Stimulated activated CD4-positive, alpha-beta T cell treated with anti-CD3 and anti-CD28 coated beads, TNF-alpha, amount 100 ng/mL, for 48 hours (primary cell): Measurements from ENCODE around the gene SLIT3.

ENCODE experiments used
- DNase-seq, 3 donors: peaks; one replicate each; pipeline ENCODE4 v3.0.0-alpha.2; 2020; ENCODE audit warnings: low read depth in 3 of 3

Gene SLIT3

GRCh38 chr5:169174923-169175322, 126.0 kb downstream of the SLIT3 start:
- no peak for DNase-seq

DNA sequence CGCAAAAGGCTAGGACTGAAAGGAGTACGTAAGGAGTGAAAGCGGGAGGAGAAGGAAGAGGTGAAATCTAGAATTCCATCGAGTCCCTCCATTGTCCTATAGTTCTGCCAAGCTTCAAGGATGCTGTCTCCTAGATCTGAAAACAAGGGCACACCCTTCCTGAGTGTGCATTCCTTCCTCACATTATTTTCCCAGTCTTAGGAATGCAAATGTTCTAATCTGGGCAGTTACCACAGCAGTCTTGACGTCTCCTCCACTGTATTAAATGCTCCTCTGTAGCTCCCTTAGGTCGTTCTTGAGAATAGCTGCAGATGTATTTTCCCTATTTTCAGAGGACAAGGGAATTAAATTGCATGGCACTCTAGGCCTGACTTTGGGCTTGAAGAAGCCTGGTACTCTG, 127.6 kb downstream of the SLIT3 start:
- DNase-seq, result no peak

GRCh38 chr5:169171515-169171914, 129.4 kb downstream of the SLIT3 start:
- DNase-seq, result no peak

GRCh38 chr5:169169783-169170182, 131.2 kb downstream of the SLIT3 start:
- no peak for DNase-seq

DNA sequence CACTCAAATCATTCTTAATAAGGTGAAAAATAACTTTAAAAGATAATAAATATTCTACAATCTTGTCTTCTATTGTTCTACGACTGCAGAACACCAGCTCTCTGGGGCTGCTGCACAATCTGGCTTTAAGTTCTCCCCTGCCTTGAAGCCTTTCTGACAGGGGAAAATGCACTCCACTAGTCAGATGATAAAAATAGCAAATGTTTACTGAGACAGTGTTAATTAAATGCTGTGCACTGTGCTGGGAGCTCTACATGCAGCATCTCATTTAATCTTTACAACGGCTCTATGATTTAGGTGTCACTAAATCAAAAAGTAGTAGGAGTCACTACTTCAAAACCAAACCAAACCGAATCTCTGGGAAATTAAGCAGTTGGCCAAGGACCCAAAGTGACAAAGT, 132.7 kb downstream of the SLIT3 start:
- no peak for DNase-seq

DNA sequence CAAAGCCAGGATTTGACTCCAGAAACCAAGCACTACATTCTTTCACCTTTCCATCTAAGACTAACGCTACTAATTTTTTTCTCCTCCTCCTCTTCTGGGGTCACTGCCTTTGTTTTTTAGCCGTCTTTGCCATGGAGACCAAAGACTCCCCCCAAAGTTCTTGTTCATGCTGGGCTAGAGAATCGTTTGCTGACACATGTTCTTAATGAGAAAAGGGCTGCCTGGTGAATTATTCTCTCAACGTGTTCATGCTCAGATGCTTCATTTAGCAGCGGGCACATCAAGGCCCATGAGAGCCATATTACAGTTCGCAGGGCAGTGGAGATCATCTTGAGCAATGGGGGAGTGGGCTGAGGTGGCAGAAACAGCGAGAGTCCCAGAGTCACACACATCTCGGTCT, 134.9 kb downstream of the SLIT3 start:
- DNase-seq, result no peak

DNA sequence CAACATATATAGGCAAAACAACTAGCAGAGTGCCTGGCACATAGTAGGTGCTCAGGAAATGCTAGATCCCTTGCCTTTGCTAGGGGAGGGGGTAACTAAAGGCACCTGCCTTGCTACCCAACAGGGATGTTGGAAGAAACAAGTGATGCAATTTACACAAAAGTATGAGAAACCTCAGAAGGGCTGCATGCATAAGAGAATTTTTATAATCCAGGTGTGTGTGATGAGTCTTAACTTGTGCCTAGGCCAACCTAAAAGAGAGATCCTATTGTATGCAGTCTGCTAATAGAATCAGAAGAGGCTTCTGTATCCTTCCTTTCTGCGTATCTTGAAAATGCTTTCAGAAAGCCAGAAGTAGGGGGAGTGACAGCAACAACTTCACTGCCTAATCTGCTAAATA, 135.9 kb downstream of the SLIT3 start:
- DNase-seq, result no peak

- DNase-seq, result no peak
Measured at GRCh38 chr5:169164481-169164925, 136.4 kb downstream of the SLIT3 start.

GRCh38 chr5:169162407-169162806, 138.5 kb downstream of the SLIT3 start:
- DNase-seq, result no peak

GRCh38 chr5:169161022-169161680, 139.8 kb downstream of the SLIT3 start:
- DNase-seq, result no peak

DNA sequence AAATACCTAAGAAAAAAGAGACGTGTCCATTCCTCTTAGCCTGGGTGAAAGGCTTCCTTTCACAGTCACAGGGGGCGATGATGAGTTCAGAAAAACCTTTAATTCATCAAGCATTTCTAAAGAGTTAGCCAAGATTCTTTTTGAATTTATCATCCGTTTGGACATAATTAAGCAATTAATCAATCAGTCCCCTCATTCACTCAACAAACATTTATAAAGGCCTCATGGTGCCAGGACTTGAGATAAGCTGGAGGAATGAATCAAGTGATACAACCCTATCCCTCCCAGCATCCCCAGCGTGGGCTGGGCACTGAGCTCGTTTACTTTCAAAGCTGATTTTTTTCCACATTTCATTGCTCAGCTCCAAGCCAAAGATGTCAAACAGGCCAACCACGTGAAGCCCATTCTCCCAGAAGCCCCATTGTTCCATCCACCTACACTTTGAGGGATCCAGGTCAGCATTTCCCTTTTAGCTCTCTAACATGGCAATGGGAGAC, 140.5 kb downstream of the SLIT3 start:
- DNase-seq, result no peak

DNA sequence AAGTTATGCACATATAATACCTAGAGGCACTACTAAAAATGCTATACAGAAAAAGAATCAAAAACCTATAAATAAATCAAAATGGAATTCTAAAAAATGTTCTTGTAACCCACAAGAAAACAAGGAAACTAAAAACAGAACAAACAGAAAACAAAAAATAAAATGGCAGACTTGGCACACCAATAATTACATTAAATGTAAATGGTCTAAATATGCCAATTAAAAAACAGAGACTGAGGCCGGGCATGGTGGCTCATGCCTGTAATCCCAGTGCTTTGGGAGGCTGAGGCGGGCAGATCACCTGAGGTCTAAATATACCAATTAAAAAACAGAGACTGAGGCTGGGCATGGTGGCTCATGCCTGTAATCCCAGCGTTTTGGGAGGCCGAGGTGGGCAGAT, 142.2 kb downstream of the SLIT3 start:
- no peak for DNase-seq

DNA sequence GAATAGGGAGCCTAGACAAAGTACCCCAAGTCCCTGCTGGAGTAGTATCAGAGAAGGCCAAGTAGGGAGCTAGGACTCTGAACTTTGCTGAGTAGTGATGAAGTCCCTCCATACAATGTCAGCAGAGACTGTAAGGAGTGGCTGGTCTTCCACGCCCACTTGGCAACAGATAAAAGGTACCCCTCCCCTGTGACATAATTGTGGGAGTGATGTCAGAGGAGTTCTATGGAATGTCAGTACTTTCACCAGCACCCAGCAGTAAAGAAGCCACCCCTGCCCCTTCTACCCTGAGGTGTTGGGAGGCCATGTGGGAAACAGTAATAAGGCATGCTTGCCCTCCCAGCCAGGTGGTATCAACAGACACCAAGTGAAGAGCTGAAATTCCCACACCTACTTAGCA, 143.9 kb downstream of the SLIT3 start:
- DNase-seq, result no peak

GRCh38 chr5:169154679-169155078, 146.3 kb downstream of the SLIT3 start:
- DNase-seq, result no peak

DNA sequence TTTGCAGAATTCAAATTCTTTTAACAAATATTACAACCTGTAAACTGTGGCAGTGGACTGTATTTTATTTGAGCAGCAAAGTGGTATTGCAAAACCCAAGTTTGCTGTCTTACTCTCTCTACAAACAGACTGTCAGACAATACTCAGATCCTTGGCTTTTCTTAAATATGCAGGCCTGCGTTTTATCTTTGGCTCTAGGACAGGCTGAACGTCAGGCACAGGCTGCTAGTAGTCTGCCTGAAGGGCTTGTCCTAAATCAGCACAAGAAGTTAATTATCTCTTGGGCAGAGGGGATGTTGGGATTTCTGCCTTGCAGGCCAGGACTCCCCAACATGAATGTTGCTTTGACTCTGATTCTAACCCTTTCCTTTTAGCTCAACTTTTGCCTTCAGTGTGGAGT, 147.5 kb downstream of the SLIT3 start:
- no peak for DNase-seq

GRCh38 chr5:169152946-169153345, 148.0 kb downstream of the SLIT3 start:
- DNase-seq, result no peak

DNA sequence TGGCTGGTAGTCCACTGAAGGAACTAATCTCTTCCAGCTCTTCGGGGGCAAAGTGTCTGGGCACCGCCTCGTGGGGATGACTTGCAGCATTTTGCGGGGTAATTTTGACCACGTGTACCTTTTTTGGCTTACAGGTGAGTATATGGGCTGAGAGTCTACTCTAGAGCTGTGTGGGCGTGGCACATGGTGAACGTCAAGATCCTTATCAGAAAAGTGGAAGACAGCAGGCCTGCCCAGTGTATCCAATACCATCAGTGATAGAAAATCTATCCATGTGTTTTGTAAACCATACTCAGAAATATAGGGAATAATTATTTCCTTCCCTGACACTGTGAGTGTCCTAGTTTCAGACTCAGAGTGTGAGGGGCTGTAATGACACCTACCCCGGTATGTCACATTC, 148.5 kb downstream of the SLIT3 start:
- DNase-seq, result no peak

DNA sequence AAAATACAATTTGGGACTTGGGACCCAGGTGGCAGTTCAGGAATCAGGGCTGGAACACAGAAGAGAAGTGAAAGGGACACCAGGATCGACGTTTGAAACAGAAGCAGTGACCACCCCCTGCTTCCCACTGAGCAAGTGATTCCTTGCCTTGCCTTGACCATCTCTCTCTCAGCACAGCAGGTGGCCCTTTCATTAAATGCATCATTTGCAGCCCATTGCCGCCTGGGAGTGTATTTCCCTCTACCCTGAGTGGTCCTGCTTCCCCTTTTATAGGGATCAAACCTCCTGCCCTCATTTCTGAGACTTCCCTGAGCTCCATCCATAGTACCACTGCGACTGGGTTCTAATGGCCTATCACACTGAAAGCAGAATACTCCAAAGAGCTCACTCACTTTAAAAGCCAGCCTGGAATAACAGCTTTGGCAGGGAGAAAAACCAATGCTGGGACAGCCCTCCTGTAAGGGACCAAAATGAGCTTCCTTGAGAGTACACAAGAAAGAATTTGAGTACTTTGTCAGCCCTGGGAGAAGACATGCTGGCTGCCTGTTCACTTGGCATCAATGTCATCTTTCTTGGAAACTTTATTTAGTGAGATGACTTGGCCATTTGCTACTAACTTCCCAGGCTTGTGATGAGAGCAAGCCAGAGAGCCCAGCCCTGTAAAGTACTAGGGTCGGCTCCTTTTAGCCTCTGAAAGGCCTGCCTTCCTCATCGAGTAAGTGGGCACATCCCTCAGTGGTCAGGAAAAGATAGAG, 149.7 kb downstream of the SLIT3 start:
- no peak for DNase-seq

DNA sequence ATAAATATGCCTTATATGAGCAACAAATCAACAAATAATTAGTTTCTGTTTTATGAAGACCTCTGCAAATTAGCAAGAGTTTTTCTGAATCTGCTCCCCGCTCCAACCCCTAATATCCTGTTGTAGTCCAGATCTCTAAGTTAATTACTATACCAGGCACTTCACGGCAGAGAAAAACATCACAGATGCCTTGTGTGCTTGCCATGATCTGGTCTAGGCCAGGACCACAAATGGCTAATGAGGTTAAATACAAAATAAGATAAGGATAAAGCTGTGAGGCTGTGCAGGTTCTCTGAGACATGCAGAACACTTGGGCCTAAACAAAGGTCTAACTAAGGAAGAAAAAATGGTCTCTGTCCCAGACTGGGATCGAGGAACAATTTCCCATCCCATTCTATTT, 150.8 kb downstream of the SLIT3 start:
- no peak for DNase-seq

DNA sequence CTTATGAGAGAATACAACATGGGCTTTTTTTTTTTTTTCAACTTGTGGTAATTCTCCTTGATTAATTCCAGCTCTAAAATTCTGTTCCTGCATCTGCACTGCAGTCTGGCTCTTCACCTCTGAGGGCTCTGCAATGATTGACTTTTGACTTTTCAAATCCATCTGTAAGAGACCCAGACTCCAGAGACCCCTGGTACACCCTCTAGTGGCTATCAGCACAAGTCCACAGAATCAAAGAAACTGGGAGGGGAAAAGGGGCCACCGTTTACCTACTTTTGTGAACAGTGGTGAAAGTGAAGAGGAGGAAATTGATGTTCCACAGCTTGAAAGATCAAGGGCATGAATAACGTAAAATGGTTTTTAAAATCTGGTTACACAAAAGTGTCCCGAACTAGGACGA, 151.6 kb downstream of the SLIT3 start:
- DNase-seq, result no peak

DNA sequence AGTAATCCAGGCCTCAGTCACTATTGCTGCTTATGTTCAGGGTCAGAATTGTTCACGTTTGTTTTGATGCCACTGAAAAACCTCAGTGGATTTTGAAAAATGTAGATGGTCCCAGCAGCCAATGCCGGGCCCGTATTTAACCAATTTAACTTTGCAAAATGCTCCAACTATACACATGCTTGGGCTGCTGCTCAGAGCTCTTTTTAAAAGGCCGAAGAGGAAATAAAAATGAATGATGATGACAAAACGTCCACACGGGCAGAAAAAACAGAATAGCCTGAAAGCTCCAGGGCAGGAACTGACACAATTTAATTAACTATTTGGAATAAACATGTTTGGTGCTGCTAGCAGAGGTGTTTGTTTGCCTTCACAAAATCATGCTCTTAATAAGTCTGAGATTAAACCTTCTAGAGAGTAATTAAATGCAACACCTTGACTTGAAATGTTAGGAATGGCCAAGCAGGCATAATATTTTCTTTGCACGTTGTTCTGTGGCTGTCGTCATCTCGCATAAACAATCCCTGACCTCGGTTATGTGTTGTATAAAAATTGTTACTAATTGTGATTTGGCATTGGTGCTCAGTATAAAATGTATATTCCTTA, 152.7 kb downstream of the SLIT3 start:
- DNase-seq, result no peak

DNA sequence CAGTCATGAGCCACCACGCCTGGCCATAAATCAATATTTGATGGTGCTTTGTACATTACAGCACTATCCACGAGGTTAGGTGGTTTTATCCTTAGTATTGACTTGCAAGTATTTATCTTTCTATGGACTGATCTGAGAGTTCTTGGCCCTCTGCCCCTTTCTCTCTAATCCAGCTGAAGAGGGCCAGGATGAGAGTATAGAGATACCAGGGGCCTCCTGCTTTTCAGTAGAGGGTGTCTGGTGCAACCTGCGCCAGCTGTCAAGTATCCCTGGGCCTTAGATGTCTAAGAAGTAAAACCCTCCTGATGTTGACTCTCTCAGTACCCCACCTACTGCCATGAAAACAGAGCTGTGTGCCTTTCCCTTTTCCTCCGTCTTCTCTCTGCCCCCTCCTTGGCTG, 153.4 kb downstream of the SLIT3 start:
- DNase-seq, result no peak

- DNase-seq, result no peak
Measured at GRCh38 chr5:169146158-169146557, 154.8 kb downstream of the SLIT3 start.
